Measurements from ENCODE around the gene DDX31.

The DDX31 gene

GRCh38 chr9:132586830-132587591 lies 82.8 kb downstream of the DDX31 start:
- POLR2A ChIA-PET (ENCODE audit: low non-redundant PET), result no interaction called here
- no peak overlapping the region for H3K27ac ChIP-seq
- DNase-seq (ENCODE audit: low spot score), result no peak
- CTCF ChIA-PET, result interaction anchor here (0.6 to 0.7 kb wide), 3 partner anchors 73 to 396 kb away, joined by 3 read pairs; no protein-coding TSS in a partner anchor
- TF ChIP-seq CTCF (conservative IDR thresholded peaks at IDR 0.05; ENCODE audit: low read depth), result no peak

GRCh38 chr9:132585954-132586829 lies 83.6 kb downstream of the DDX31 start:
- TF ChIP-seq CTCF (conservative IDR thresholded peaks at IDR 0.05; ENCODE audit: low read depth), result no peak
- POLR2A ChIA-PET (ENCODE audit: low non-redundant PET), result no interaction called here
- no peak overlapping the region for H3K27ac ChIP-seq
- DNase-seq (ENCODE audit: low spot score), result no peak
- CTCF ChIA-PET, result interaction anchor here (0.6 to 0.7 kb wide), 2 partner anchors 316 to 396 kb away, joined by 3 read pairs; no protein-coding TSS in a partner anchor

GRCh38 chr9:132584601-132585560 lies 84.9 kb downstream of the DDX31 start:
- no peak overlapping the region for H3K27ac ChIP-seq
- no peak for TF ChIP-seq CTCF (conservative IDR thresholded peaks at IDR 0.05; ENCODE audit: low read depth)
- peak; percentile 55 for DNase-seq (ENCODE audit: low spot score)
- ChIA-PET CTCF (no interaction called here), POLR2A (ENCODE audit: low non-redundant PET) (no interaction called here)

GRCh38 chr9:132583584-132584304 lies 86.0 kb downstream of the DDX31 start:
- ChIA-PET CTCF (interaction anchor here (0.6 kb wide), 2 partner anchors 9 to 343 kb away, joined by 3 to 4 read pairs; no protein-coding TSS in a partner anchor), POLR2A (ENCODE audit: low non-redundant PET) (no interaction called here)
- no peak for DNase-seq (ENCODE audit: low spot score)
- TF ChIP-seq CTCF (conservative IDR thresholded peaks at IDR 0.05; ENCODE audit: low read depth), result no peak
- no peak overlapping the region for H3K27ac ChIP-seq

- no peak for DNase-seq (ENCODE audit: low spot score)
- no peak for TF ChIP-seq CTCF (conservative IDR thresholded peaks at IDR 0.05; ENCODE audit: low read depth)
- ChIA-PET POLR2A (ENCODE audit: low non-redundant PET) (no interaction called here), CTCF (interaction anchor here (0.6 kb wide), 2 partner anchors 99 to 311 kb away, joined by 5 read pairs; no protein-coding TSS in a partner anchor)
- no peak overlapping the region for H3K27ac ChIP-seq
Observed at GRCh38 chr9:132582786-132583583, 86.8 kb downstream of the DDX31 start.
